HepG2 (cell line): ENCODE measurements around the gene ACSM3. TPM values are rescaled to one million over a fixed set of nuclear protein-coding genes. Genes with fewer than 3 reads are reported as not detected.

Experiments
- CC2D1A ChIP-seq: sonication (generic); formaldehyde crosslinking; IDR thresholded peaks from 2 replicates; pipeline ENCODE4 v1.8.1; 2023; ENCODE audit warnings: mild to moderate bottlenecking, missing genetic modification reagents
- DBP ChIP-seq: sonication (generic); formaldehyde crosslinking; IDR thresholded peaks from 2 replicates; pipeline ENCODE4 v1.4.0; 2020; ENCODE audit warnings: missing genetic modification reagents; ENCODE audit errors: not compliant biosample characterization
- HCFC1 ChIP-seq: fragments of 150-350 bp; IDR thresholded peaks from 2 replicates; pipeline ENCODE4 v1.6.1; 2014; ENCODE audit warnings: low read depth, low read length
- KAT8 ChIP-seq: IDR thresholded peaks from 2 replicates; pipeline ENCODE4 v1.6.1; 2016; ENCODE audit warnings: missing genetic modification reagents, missing compliant biosample characterization
- LBX2 ChIP-seq: sonication (generic); formaldehyde crosslinking; IDR thresholded peaks from 2 replicates; pipeline ENCODE4 v1.5.0; 2020; ENCODE audit warnings: missing genetic modification reagents, mild to moderate bottlenecking, borderline replicate concordance
- MIER2 ChIP-seq: IDR thresholded peaks from 2 replicates; pipeline ENCODE4 v1.6.1; 2016; ENCODE audit warnings: missing biosample characterization, missing genetic modification reagents
- MIXL1 ChIP-seq: IDR thresholded peaks from 2 replicates; pipeline ENCODE4 v1.6.1; 2016
- NCOA5 ChIP-seq: sonication (generic); formaldehyde crosslinking; IDR thresholded peaks from 2 replicates; pipeline ENCODE4 v1.4.0; 2020; ENCODE audit warnings: missing genetic modification reagents
- NFIB ChIP-seq: sonication (generic); formaldehyde crosslinking; IDR thresholded peaks from 2 replicates; pipeline ENCODE4 v1.9.0; 2021; ENCODE audit warnings: missing genetic modification reagents, mild to moderate bottlenecking, borderline replicate concordance
- NFYB ChIP-seq: sonication (generic); formaldehyde crosslinking; IDR thresholded peaks from 2 replicates; pipeline ENCODE4 v1.4.0; 2020; ENCODE audit warnings: missing genetic modification reagents
- NR2F2 ChIP-seq: IDR thresholded peaks from 2 replicates; pipeline ENCODE4 v1.6.1; 2012; ENCODE audit warnings: low read depth, inconsistent platforms, borderline replicate concordance
- PHB2 ChIP-seq: fragments of 450-650 bp; IDR thresholded peaks from 2 replicates; pipeline ENCODE4 v1.6.1; 2018; ENCODE audit not compliant: partially characterized antibody
- RFXAP ChIP-seq: sonication (generic); formaldehyde crosslinking; IDR thresholded peaks from 2 replicates; pipeline ENCODE4 v1.4.0; 2020; ENCODE audit warnings: missing genetic modification reagents, borderline replicate concordance
- SOX6 ChIP-seq, 2 experiments: fragments of 450-650 bp in 1 of 2; sonication (generic) in 1 of 2; formaldehyde crosslinking in 1 of 2; IDR thresholded peaks; 2 replicates each; pipeline versions ENCODE4 v1.4.0 to v1.6.1; 2017 to 2020; ENCODE audit warnings: antibody characterized with exemption in 1 of 2, mild to moderate bottlenecking in 1 of 2, missing genetic modification reagents in 1 of 2
- SP4 ChIP-seq: sonication (generic); formaldehyde crosslinking; IDR thresholded peaks from 2 replicates; pipeline ENCODE4 v1.8.1; 2023; ENCODE audit warnings: mild to moderate bottlenecking, missing genetic modification reagents
- TBX3 ChIP-seq: fragments of 450-650 bp; IDR thresholded peaks from 2 replicates; pipeline ENCODE4 v1.6.1; 2017; ENCODE audit warnings: antibody characterized with exemption, mild to moderate bottlenecking, inconsistent platforms, borderline replicate concordance
- TRAFD1 ChIP-seq: sonication (generic); formaldehyde crosslinking; IDR thresholded peaks from 2 replicates; pipeline ENCODE4 v1.5.1; 2020; ENCODE audit warnings: missing genetic modification reagents, mild to moderate bottlenecking, borderline replicate concordance
- ZBTB42 ChIP-seq: sonication (generic); formaldehyde crosslinking; IDR thresholded peaks from 2 replicates; pipeline ENCODE4 v1.5.0; 2020; ENCODE audit warnings: mild to moderate bottlenecking, missing genetic modification reagents
- ZBTB46 ChIP-seq: sonication (generic); formaldehyde crosslinking; IDR thresholded peaks from 2 replicates; pipeline ENCODE4 v1.4.0; 2020; ENCODE audit warnings: mild to moderate bottlenecking, missing genetic modification reagents, borderline replicate concordance
- ZMYM2 ChIP-seq: sonication (generic); formaldehyde crosslinking; IDR thresholded peaks from 2 replicates; pipeline ENCODE4 v1.8.0; 2022; ENCODE audit warnings: mild to moderate bottlenecking, missing genetic modification reagents
- ZNF253 ChIP-seq: sonication (generic); formaldehyde crosslinking; IDR thresholded peaks from 2 replicates; pipeline ENCODE4 v1.8.0; 2022; ENCODE audit warnings: mild to moderate bottlenecking, missing genetic modification reagents, borderline replicate concordance
- ZNF30 ChIP-seq: sonication (generic); formaldehyde crosslinking; IDR thresholded peaks from 2 replicates; pipeline ENCODE4 v1.5.0; 2020; ENCODE audit warnings: mild to moderate bottlenecking, missing genetic modification reagents
- ZNF530 ChIP-seq: sonication (generic); formaldehyde crosslinking; IDR thresholded peaks from 2 replicates; pipeline ENCODE4 v1.5.0; 2020; ENCODE audit warnings: low read depth, mild to moderate bottlenecking, missing genetic modification reagents
- ZNF567 ChIP-seq: sonication (generic); formaldehyde crosslinking; IDR thresholded peaks from 2 replicates; pipeline ENCODE4 v1.8.1; 2023; ENCODE audit warnings: mild to moderate bottlenecking, missing genetic modification reagents, borderline replicate concordance
- ZNF691 ChIP-seq: sonication (generic); formaldehyde crosslinking; IDR thresholded peaks from 2 replicates; pipeline ENCODE4 v1.4.0; 2020; ENCODE audit warnings: missing genetic modification reagents, low read depth, mild to moderate bottlenecking, borderline replicate concordance
- ZSCAN9 ChIP-seq: IDR thresholded peaks from 2 replicates; pipeline ENCODE4 v1.6.1; 2016; ENCODE audit warnings: borderline replicate concordance
- polyA plus RNA-seq, 8 experiments: library from polyadenylated mRNA; depleted of rRNA in 3 of 8; stranded (reverse) in 7 of 8; unstranded in 1 of 8; fragments of >200 nt; fragmentation: Illumina TruSeq in 4 of 8; extraction: Trizol in 4 of 8; gene quantifications; 2 replicates each; pipeline versions ENCODE4 v1.2.1 to v1.2.3, GENCODE V29; 2011 to 2016; ENCODE audit warnings: low read depth in 4 of 8, missing spikeins in 1 of 8, mixed read lengths in 1 of 8; ENCODE audit not compliant: insufficient read depth in 1 of 8
- total RNA-seq, 5 experiments: library from RNA; depleted of rRNA; stranded (reverse); fragments of >200 nt; fragmentation: Illumina TruSeq; extraction: Trizol; gene quantifications; 2 replicates each; pipeline ENCODE4 v1.2.3, GENCODE V29; 2016; ENCODE audit warnings: low read depth in 1 of 5

The ACSM3 gene
- total and polyA plus RNA-seq, 2 of the 13 experiments (the other 11 are each of a cell fraction or from before 2014, with no cell fraction given) = 74.0 to 108 TPM

- no peak; the same call in 1 of the 2 replicates for TF ChIP-seq ZBTB46 (CRISPR knock-in tag)
- TF ChIP-seq ZBTB42 (CRISPR knock-in tag) = no peak
- no peak for TF ChIP-seq ZSCAN9 (CRISPR knock-in tag)
- peak; percentile 76; the same call in 1 of the 2 replicates for TF ChIP-seq ZNF567
- TF ChIP-seq PHB2 = no peak
- no peak for TF ChIP-seq MIER2 (CRISPR knock-in tag)
- no peak for TF ChIP-seq RFXAP
- TF ChIP-seq SP4 (CRISPR knock-in tag) = no peak
- TF ChIP-seq NFIB (CRISPR knock-in tag) = no peak
- no peak for TF ChIP-seq CC2D1A (CRISPR knock-in tag)
- TF ChIP-seq NFYB (CRISPR knock-in tag) = no peak
- TF ChIP-seq TBX3 = no peak
- no peak for TF ChIP-seq ZNF253 (CRISPR knock-in tag)
- no peak for TF ChIP-seq NR2F2
- no peak for TF ChIP-seq HCFC1
- TF ChIP-seq ZNF30 = no peak
- TF ChIP-seq ZMYM2 (CRISPR knock-in tag) = no peak
- TF ChIP-seq DBP = no peak
- no peak for TF ChIP-seq ZNF691 (CRISPR knock-in tag)
- no peak for TF ChIP-seq NCOA5 (CRISPR knock-in tag)
- TF ChIP-seq SOX6 (IDR thresholded peaks at IDR 0.05) = no peak
- no peak for TF ChIP-seq SOX6 (CRISPR knock-in tag; IDR thresholded peaks at IDR 0.05)
- TF ChIP-seq LBX2 = no peak; the same call in 1 of the 2 replicates
- no peak for TF ChIP-seq TRAFD1 (CRISPR knock-in tag)
- TF ChIP-seq ZNF530 (CRISPR knock-in tag) = no peak
- TF ChIP-seq KAT8 (CRISPR knock-in tag) = no peak
- 0 out of 2 replicates have a peak, but pooled peaks have one; percentile 12 for TF ChIP-seq MIXL1 (CRISPR knock-in tag)
Measured at GRCh38 chr16:20774703-20775362, 11.0 kb downstream of the ACSM3 start (continued).
